Peyer's patch (tissue), 4 donors: Measurements from ENCODE around the gene PCAT7.

Experiments
- CTCF ChIP-seq, 6 experiments: fragments of 450-650 bp in 4 of 6; fragments of 200-600 bp in 2 of 6; sonication (generic) in 1 of 6; IDR thresholded peaks; one replicate each; pipeline ENCODE4 v1.5.1; 2017 to 2019; ENCODE audit warnings: antibody characterized with exemption in 6 of 6, mild to moderate bottlenecking in 3 of 6, moderate library complexity in 1 of 6
- POLR2A ChIP-seq, 2 donors: fragments of 450-650 bp; IDR thresholded peaks; one replicate each; pipeline ENCODE4 v1.5.1; 2017; ENCODE audit warnings: antibody characterized with exemption in 2 of 2, mild to moderate bottlenecking in 2 of 2, moderate library complexity in 2 of 2

- peak in 4 of 6 experiments; percentile 36 to 92 (median 89) for TF ChIP-seq CTCF (IDR thresholded peaks at IDR 0.05)
- TF ChIP-seq POLR2A (IDR thresholded peaks at IDR 0.05): peak; percentile 23 to 46
These were observed at the start of gene PCAT7 for GRCh38 chr9:94554439-94555331.
